Hepatocyte (in vitro differentiated cells): ENCODE results near the gene DEDD2.

Experiments used
- CTCF ChIP-seq: fragments of 200-600 bp; sonication (generic); IDR thresholded peaks from 2 replicates; pipeline ENCODE4 v1.5.1; 2016; ENCODE audit warnings: antibody characterized with exemption, mild to moderate bottlenecking; ENCODE audit not compliant: poor library complexity
- EZH2 ChIP-seq: fragments of 200-600 bp; sonication (generic); IDR thresholded peaks from 2 replicates; pipeline ENCODE4 v1.6.1; 2016; ENCODE audit warnings: antibody characterized with exemption, mild to moderate bottlenecking, borderline replicate concordance

DNA sequence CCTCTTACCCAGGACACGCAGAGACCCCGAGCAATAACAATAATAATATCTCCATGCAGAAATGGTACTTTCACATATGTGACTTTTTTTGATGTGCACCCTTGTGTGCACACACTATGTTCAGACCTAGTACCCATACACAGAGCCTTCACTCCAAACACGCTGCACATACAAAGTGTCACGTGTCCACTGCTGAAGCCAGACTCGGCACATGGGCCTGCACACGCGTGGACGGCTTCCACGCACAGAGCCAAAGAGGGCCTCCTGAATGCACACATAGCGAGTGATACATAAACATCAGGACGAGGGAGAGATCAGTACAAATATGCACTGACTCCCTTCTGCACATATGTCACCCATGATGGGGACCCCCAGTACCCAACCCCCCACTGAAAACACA lies 43.3 kb downstream of the DEDD2 start:
- TF ChIP-seq CTCF (no peak), EZH2 (no peak)
